A549 treated with CORT108297 at 1 μM for 4 hours (cell line): Measurements from ENCODE around the gene PXMP2. TPM values are rescaled to one million over a fixed set of nuclear protein-coding genes. Genes with fewer than 3 reads are reported as not detected.

Experiments
- total RNA-seq: library from RNA; stranded (reverse); fragments of 200-300 nt; extraction: Qiagen RNA extraction; gene quantifications from 5 replicates; pipeline ENCODE4 v1.2.3, GENCODE V29; 2022

Gene PXMP2
- total RNA-seq: 20.9 to 32.0 TPM (median 31.5 TPM) in 5 replicates

GRCh38 chr12:132687211-132688164 lies at the start of gene PXMP2, which contains the start of gene POLE:
PXMP2 (plus strand) TSS chr12:132687587; CDS start chr12:132687671, 84 bp downstream.
POLE (minus strand) TSS chr12:132687342; CDS start chr12:132687315, 27 bp downstream.

GRCh38 chr12:132710405-132711079 lies 23.2 kb downstream of the PXMP2 start, which contains the start of gene PGAM5:
PGAM5 (plus strand) TSS chr12:132710842; CDS start chr12:132710877, 35 bp downstream.

Other genes starting within 250 kb of the PXMP2 start
- gene FBRSL1, start 197.4 kb upstream of the PXMP2 start, total RNA-seq: 58.1 to 94.9 TPM (median 85.7 TPM) in 5 replicates
- not detected in 5 replicates for gene LRCOL1, start 77.0 kb upstream of the PXMP2 start, total RNA-seq
- gene P2RX2, start 68.8 kb upstream of the PXMP2 start, total RNA-seq: not detected in 5 replicates
- gene POLE, start 245 bp upstream of the PXMP2 start, total RNA-seq: 40.4 to 48.6 TPM (median 43.5 TPM) in 5 replicates
- 42.4 to 60.3 TPM (median 57.7 TPM) in 5 replicates for gene PGAM5, start 23.3 kb downstream of the PXMP2 start, total RNA-seq
- gene ANKLE2, start 74.2 kb downstream of the PXMP2 start, total RNA-seq: 70.2 to 80.7 TPM (median 79.7 TPM) in 5 replicates
- 18.9 to 24.4 TPM (median 22.3 TPM) in 5 replicates for gene GOLGA3, start 141.3 kb downstream of the PXMP2 start, total RNA-seq
- 17.1 to 22.6 TPM (median 21.6 TPM) in 5 replicates for gene CHFR, start 200.0 kb downstream of the PXMP2 start, total RNA-seq